Fibroblast of mammary gland (primary cell): ENCODE data around the gene HIBCH.
"Not testable (repeated sequence)": the region's sequence is repeated elsewhere in the genome, so short reads cannot be mapped to it uniquely, and the experiment has no call there.

Experiments
- DNase-seq: peaks from one replicate; pipeline ENCODE4 v3.0.0-alpha.2; 2010; ENCODE audit warnings: low read depth
- H3K4me3 ChIP-seq: 2 replicates; pipeline ENCODE4 v1.5.1; 2011; ENCODE audit warnings: low read depth, mild to moderate bottlenecking, low read length, moderate library complexity; ENCODE audit not compliant: control insufficient read depth
- CTCF ChIP-seq: conservative IDR thresholded peaks from 2 replicates; pipeline ENCODE4 v1.5.1; 2011; ENCODE audit warnings: low read depth, low read length, inconsistent platforms; ENCODE audit not compliant: control insufficient read depth, insufficient read depth

Gene HIBCH

GRCh38 chr2:190283783-190284182, 35.8 kb downstream of the HIBCH start:
- TF ChIP-seq CTCF: no peak
- H3K4me3 ChIP-seq: no peak overlapping the region
- DNase-seq: peak; percentile 70

GRCh38 chr2:190280565-190281350, 38.9 kb downstream of the HIBCH start:
- TF ChIP-seq CTCF: no peak
- H3K4me3 ChIP-seq: no peak overlapping the region
- DNase-seq: no peak

GRCh38 chr2:190279256-190280134, 40.1 kb downstream of the HIBCH start:
- DNase-seq: not testable (repeated sequence)

GRCh38 chr2:190277234-190278112, 42.2 kb downstream of the HIBCH start:
- peak; percentile 59 for TF ChIP-seq CTCF
- H3K4me3 ChIP-seq: no peak overlapping the region
- DNase-seq: peak; percentile 78

More at GRCh38 chr2:190279256-190280134, 40.1 kb downstream of the HIBCH start:
- not testable (repeated sequence) for H3K4me3 ChIP-seq

- TF ChIP-seq CTCF: no peak
- H3K4me3 ChIP-seq: no peak overlapping the region
- no peak for DNase-seq
These were observed 47.2 kb downstream of the HIBCH start for GRCh38 chr2:190272457-190272842.

GRCh38 chr2:190271783-190272456, 47.7 kb downstream of the HIBCH start:
- no peak for TF ChIP-seq CTCF
- DNase-seq: no peak
- H3K4me3 ChIP-seq: no peak overlapping the region
